GM18870 (cell line): ENCODE measurements around the gene IL4.
"Not testable (repeated sequence)": the region's sequence is repeated elsewhere in the genome, so short reads cannot be mapped to it uniquely, and the experiment has no call there.

Experiments used
- ATAC-seq: cut with Tn5 transposase; IDR thresholded peaks from one replicate; pipeline ENCODE4 v1.9.1; 2021; ENCODE audit warnings: moderate library complexity; ENCODE audit not compliant: unreplicated experiment

The IL4 gene

GRCh38 chr5:132689513-132689912 is 15.7 kb downstream of the IL4 start:
- no peak for ATAC-seq

GRCh38 chr5:132690156-132690555 is 16.4 kb downstream of the IL4 start:
- no peak for ATAC-seq

- ATAC-seq: not testable (repeated sequence)
Measured at GRCh38 chr5:132691755-132692631, 18.2 kb downstream of the IL4 start.

- ATAC-seq: no peak
Measured at GRCh38 chr5:132692632-132692967, 18.8 kb downstream of the IL4 start.

- no peak for ATAC-seq
Measured at GRCh38 chr5:132695956-132696355, 22.2 kb downstream of the IL4 start.

GRCh38 chr5:132704875-132705274 is 31.1 kb downstream of the IL4 start:
- ATAC-seq: no peak

- no peak for ATAC-seq
Measured at GRCh38 chr5:132708645-132709044, 34.9 kb downstream of the IL4 start.

GRCh38 chr5:132714456-132715307 is 40.9 kb downstream of the IL4 start:
- ATAC-seq: no peak

- ATAC-seq: no peak
Measured at GRCh38 chr5:132718544-132719312, 44.9 kb downstream of the IL4 start.

- ATAC-seq: no peak
Measured at GRCh38 chr5:132725745-132726144, 52.0 kb downstream of the IL4 start.

- ATAC-seq: no peak
Measured at GRCh38 chr5:132729896-132730295, 56.1 kb downstream of the IL4 start.
